Adrenal gland (tissue), 5 donors: ENCODE measurements around the gene CALB2.

Experiments used
- CTCF ChIP-seq, 6 experiments: fragments of 450-650 bp in 4 of 6; fragments of 200-600 bp in 2 of 6; sonication (generic) in 1 of 6; IDR thresholded peaks; 1 replicate in 5 of 6; 2 replicates in 1 of 6; pipeline versions ENCODE4 v1.5.1 to v1.8.0; 2016 to 2021; ENCODE audit warnings: antibody characterized with exemption in 6 of 6, mild to moderate bottlenecking in 2 of 6, moderate library complexity in 1 of 6
- POLR2A ChIP-seq, 2 donors: fragments of 450-650 bp; IDR thresholded peaks; one replicate each; pipeline ENCODE4 v1.6.1; 2017; ENCODE audit warnings: antibody characterized with exemption in 2 of 2, mild to moderate bottlenecking in 2 of 2, moderate library complexity in 1 of 2
- donor health status: DM: no; HTN: no; CAD: no.

- TF ChIP-seq CTCF (IDR thresholded peaks at IDR 0.05) (no peak), POLR2A (IDR thresholded peaks at IDR 0.05) (no peak)
Observed at GRCh38 chr16:71345031-71345430, 13.5 kb upstream of the CALB2 start.
